Naive thymus-derived CD8-positive, alpha-beta T cell (primary cell): ENCODE results near the gene STXBP1. TPM values are rescaled to one million over a fixed set of nuclear protein-coding genes. Genes with fewer than 3 reads are reported as not detected.

ENCODE experiments used
- ATAC-seq, 2 donors: fragments of 150-1000 bp; cut with Tn5 transposase in 1 of 2; sonication (Bioruptor Pico), chemical (Tn5 transposase) in 1 of 2; 1 replicate in 1 of 2; 2 replicates in 1 of 2; pipeline ENCODE4 v1.10.0; 2021; ENCODE audit warnings: mild to moderate bottlenecking in 2 of 2, moderate library complexity in 2 of 2
- POLR2A ChIA-PET: fragments of 350-600 bp; sonication (Branson Sonifier 250); formaldehyde crosslinking; loops from one replicate; lab custom pipeline; 2021; ENCODE audit warnings: antibody characterized with exemption; lab: Charles Lee
- DNase-seq, 10 donors: peaks; one replicate each; pipeline versions ENCODE4 v3.0.0 to v3.0.0-alpha.2; 2020 to 2022
- H3K27ac Mint-ChIP-seq, 10 donors: one replicate each; pipeline ENCODE4 v1.8.0; 2020 to 2022; ENCODE audit warnings: mild to moderate bottlenecking in 10 of 10, mixed read lengths in 10 of 10, moderate library complexity in 4 of 10, inconsistent platforms in 1 of 10
- H3K27me3 Mint-ChIP-seq, 5 donors: one replicate each; pipeline ENCODE4 v1.8.0; 2021 to 2022; ENCODE audit warnings: mixed read lengths in 5 of 5
- H3K36me3 Mint-ChIP-seq, 3 donors: one replicate each; pipeline ENCODE4 v1.8.0; 2020 to 2022; ENCODE audit warnings: mixed read lengths in 3 of 3, mild to moderate bottlenecking in 2 of 3, inconsistent platforms in 1 of 3
- H3K4me1 Mint-ChIP-seq, 4 donors: one replicate each; pipeline ENCODE4 v1.8.0; 2021 to 2022; ENCODE audit warnings: mixed read lengths in 4 of 4
- H3K4me3 Mint-ChIP-seq, 10 donors: one replicate each; pipeline ENCODE4 v1.8.0; 2020 to 2022; ENCODE audit warnings: mild to moderate bottlenecking in 10 of 10, mixed read lengths in 10 of 10, moderate library complexity in 6 of 10, inconsistent platforms in 1 of 10
- H3K9me3 Mint-ChIP-seq, 9 donors: one replicate each; pipeline ENCODE4 v1.8.0; 2020 to 2022; ENCODE audit warnings: mixed read lengths in 9 of 9, mild to moderate bottlenecking in 3 of 9, inconsistent platforms in 1 of 9, moderate library complexity in 1 of 9
- polyA plus RNA-seq, 3 donors: library from polyadenylated mRNA; unstranded; fragments of 300-500 nt; fragmentation: Illumina TruSeq; gene quantifications; one replicate each; pipeline ENCODE4 v1.2.3, GENCODE V29; 2021
- total RNA-seq, 8 experiments: library from RNA in 2 of 8; stranded (reverse) in 2 of 8; gene quantifications; one replicate each; pipeline ENCODE4 v1.2.3 and lab custom pipeline; 2021 to 2026

The STXBP1 gene
- total and polyA plus RNA-seq, 5 experiments from 2014 or later = 3.4 to 39.7 (median 10.3) TPM

- Mint-ChIP-seq H3K36me3 (peaks cover 4 to 50% (median 7%) of the 10 kb centered on the region in 3 donors), H3K27ac (peak overlapping the region in 2 of 10 donors; percentile 56 to 81)
Observed at GRCh38 chr9:127739614-127740330, 127.7 kb downstream of the STXBP1 start.

DNA sequence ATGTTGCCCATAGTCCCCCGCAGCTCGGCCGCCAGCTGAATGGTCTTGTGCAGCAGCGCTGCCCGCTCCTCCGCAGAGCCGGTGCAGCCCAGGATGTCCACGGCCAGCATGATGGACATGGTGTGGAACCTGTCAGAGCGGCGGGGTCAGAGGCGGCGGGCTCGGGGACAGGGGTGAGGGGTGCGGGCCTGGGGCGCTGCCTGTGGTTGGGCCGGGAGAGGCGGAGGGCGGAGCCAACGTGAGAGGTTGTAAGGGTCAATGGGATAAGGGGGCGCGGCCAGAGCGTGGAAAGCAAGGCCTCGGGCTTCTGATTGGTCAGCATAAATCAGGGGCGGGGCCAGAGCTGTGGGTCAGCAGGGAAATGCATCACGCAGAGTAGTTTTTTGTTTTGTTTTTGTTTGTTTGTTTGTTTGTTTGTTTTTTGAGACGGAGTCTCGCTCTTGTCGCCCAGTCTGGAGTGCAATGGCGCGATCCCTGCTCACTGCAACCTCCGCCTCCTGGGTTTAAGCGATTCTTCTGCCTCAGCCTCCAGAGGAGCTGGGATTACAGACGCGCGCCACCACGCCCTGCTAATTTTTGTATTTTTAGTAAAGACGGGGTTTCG is 129.9 kb downstream of the STXBP1 start:
- ATAC-seq = no peak
- no peak overlapping the region for H3K4me3 Mint-ChIP-seq
- H3K36me3 Mint-ChIP-seq = peaks cover 4 to 67% (median 8%) of the 10 kb centered on the region in 3 donors
- no peaks in the 10 kb centered on the region for H3K9me3 Mint-ChIP-seq
- H3K4me1 Mint-ChIP-seq = peaks cover 3 to 15% (median 5%) of the 10 kb centered on the region in 4 donors
- no peaks in the 10 kb centered on the region for H3K27me3 Mint-ChIP-seq
- POLR2A ChIA-PET = interaction anchor here (0.6 to 2.0 kb wide), 3 partner anchors 128 to 175 kb away, joined by 3 to 8 read pairs (median 3); no protein-coding TSS in a partner anchor
- H3K27ac Mint-ChIP-seq = peak overlapping the region in 3 of 10 donors; percentile 65 to 77 (median 71)
- DNase-seq = no peak

More at GRCh38 chr9:127739614-127740330, 127.7 kb downstream of the STXBP1 start:
- no peak overlapping the region for H3K4me3 Mint-ChIP-seq
- peaks cover 0 to 1% (median 0%) of the 10 kb centered on the region in 5 donors for H3K27me3 Mint-ChIP-seq
- POLR2A ChIA-PET = interaction anchor here (0.9 kb wide), 1 partner anchor 41 kb away, joined by 4 read pairs; no protein-coding TSS in a partner anchor
- H3K4me1 Mint-ChIP-seq = peaks cover 3 to 10% (median 6%) of the 10 kb centered on the region in 4 donors
- H3K9me3 Mint-ChIP-seq = no peaks in the 10 kb centered on the region
- ATAC-seq = no peak
- no peak for DNase-seq

Other genes starting within 250 kb of the STXBP1 start
- under 1 TPM; 0.19 to 0.39 TPM for gene SLC2A8, start 215.1 kb upstream of the STXBP1 start, total RNA-seq
- 1 to 10 TPM in 1 of 3 donors, not detected in 2; 1.2 TPM for gene SLC2A8, start 215.1 kb upstream of the STXBP1 start, polyA plus RNA-seq
- gene ZNF79, start 187.9 kb upstream of the STXBP1 start, total RNA-seq = 10 to 100 TPM; 15.2 to 17.2 TPM
- 1 to 10 TPM; 3.3 to 6.6 (median 4.9) TPM for gene ZNF79, start 187.9 kb upstream of the STXBP1 start, polyA plus RNA-seq
- 1,000 to 10,000 TPM; 1,452 to 1,480 TPM for gene RPL12, start 160.9 kb upstream of the STXBP1 start, total RNA-seq
- 1,000 to 10,000 TPM; 1,731 to 2,420 (median 2,163) TPM for gene RPL12, start 160.9 kb upstream of the STXBP1 start, polyA plus RNA-seq
- 10 to 100 TPM; 24.2 to 26.4 TPM for gene LRSAM1, start 160.8 kb upstream of the STXBP1 start, total RNA-seq
- 1 to 10 TPM; 4.3 to 9.6 (median 5.0) TPM for gene LRSAM1, start 160.8 kb upstream of the STXBP1 start, polyA plus RNA-seq
- gene CFAP157, start 94.7 kb downstream of the STXBP1 start, total RNA-seq = under 1 TPM; 0.58 to 0.99 TPM
- gene CFAP157, start 94.7 kb downstream of the STXBP1 start, polyA plus RNA-seq = under 1 TPM; 0.18 to 0.32 (median 0.23) TPM
- 1 to 10 TPM; 8.8 to 8.9 TPM for gene PTRH1, start 103.4 kb downstream of the STXBP1 start, total RNA-seq
- gene PTRH1, start 103.4 kb downstream of the STXBP1 start, polyA plus RNA-seq = 10 to 100 TPM; 26.2 to 37.7 (median 30.9) TPM
- 1 to 10 TPM; 7.2 to 8.2 TPM for gene TTC16, start 103.8 kb downstream of the STXBP1 start, total RNA-seq
- 1 to 10 TPM; 1.8 to 4.4 (median 3.0) TPM for gene TTC16, start 103.8 kb downstream of the STXBP1 start, polyA plus RNA-seq
- 10 to 100 TPM in 1 of 2 experiments, 1 to 10 TPM in 1; 9.8 to 13.9 TPM for gene TOR2A, start 123.0 kb downstream of the STXBP1 start, total RNA-seq
- gene TOR2A, start 123.0 kb downstream of the STXBP1 start, polyA plus RNA-seq = 10 to 100 TPM; 18.1 to 24.7 (median 23.5) TPM
- gene SH2D3C, start 166.4 kb downstream of the STXBP1 start, total RNA-seq = 10 to 100 TPM; 42.8 to 45.1 TPM
- 10 to 100 TPM; 13.8 to 50.8 (median 23.5) TPM for gene SH2D3C, start 166.4 kb downstream of the STXBP1 start, polyA plus RNA-seq
- gene CDK9, start 173.8 kb downstream of the STXBP1 start, total RNA-seq = 100 to 1,000 TPM; 142 to 147 TPM
- gene CDK9, start 173.8 kb downstream of the STXBP1 start, polyA plus RNA-seq = 10 to 100 TPM; 28.3 to 62.9 (median 38.9) TPM
- gene FPGS, start 190.6 kb downstream of the STXBP1 start, total RNA-seq = 100 to 1,000 TPM; 155 to 158 TPM
- 10 to 100 TPM; 51.7 to 54.8 (median 53.4) TPM for gene FPGS, start 190.6 kb downstream of the STXBP1 start, polyA plus RNA-seq
- 10 to 100 TPM in 1 of 2 experiments, 1 to 10 TPM in 1; 9.4 to 10.2 TPM for gene ENG, start 242.4 kb downstream of the STXBP1 start, total RNA-seq
- 1 to 10 TPM; 2.1 to 5.4 (median 4.4) TPM for gene ENG, start 242.4 kb downstream of the STXBP1 start, polyA plus RNA-seq